Adrenal gland (tissue), 12 donors: ENCODE data around the gene CIB4. TPM values are rescaled to one million over a fixed set of nuclear protein-coding genes. Genes with fewer than 3 reads are reported as not detected.

Experiments
- DNase-seq, 7 donors: peaks; one replicate each; pipeline ENCODE4 v3.0.0-alpha.2; 2019 to 2020
- H3K27ac ChIP-seq, 5 donors: fragments of 200-600 bp; sonication (generic) in 4 of 5; 1 replicate in 3 of 5; 2 replicates in 2 of 5; pipeline versions ENCODE4 v1.5.1 to v1.8.0; 2016 to 2020; ENCODE audit warnings: mild to moderate bottlenecking in 1 of 5
- H3K27me3 ChIP-seq: fragments of 200-600 bp; 2 replicates; pipeline ENCODE4 v1.8.0; 2021
- H3K36me3 ChIP-seq, 2 donors: fragments of 200-600 bp; replicated peaks in 1 of 2; 1 replicate in 1 of 2; 2 replicates in 1 of 2; pipeline versions ENCODE4 v1.5.1 to v1.8.0; 2018 to 2022
- H3K4me1 ChIP-seq, 2 donors: fragments of 200-600 bp; replicated peaks in 1 of 2; 1 replicate in 1 of 2; 2 replicates in 1 of 2; pipeline versions ENCODE4 v1.5.1 to v1.8.0; 2018 to 2021
- H3K4me3 ChIP-seq, 4 donors: fragments of 200-600 bp; sonication (generic) in 3 of 4; one replicate each; pipeline ENCODE4 v1.5.1; 2016 to 2018
- H3K9me3 ChIP-seq, 3 donors: fragments of 200-600 bp; sonication (generic) in 1 of 3; replicated peaks in 1 of 3; 1 replicate in 2 of 3; 2 replicates in 1 of 3; pipeline versions ENCODE4 v1.5.1 to v1.8.0; 2016 to 2021
- POLR2A ChIP-seq, 2 donors: fragments of 450-650 bp; IDR thresholded peaks; one replicate each; pipeline ENCODE4 v1.6.1; 2017; ENCODE audit warnings: antibody characterized with exemption in 2 of 2, mild to moderate bottlenecking in 2 of 2, moderate library complexity in 1 of 2
- WGBS, 4 donors: extraction: QIAGEN DNeasy Blood & Tissue Kit in 2 of 4; methylation state at CpG; one replicate each; pipeline versions ENCODE4 v1.1.5 to v1.1.7; 2013 to 2017; 5-methylcytosine and 5-hydroxymethylcytosine counted together
- intact Hi-C, 2 donors: fragments of 100-400 bp; cut with DNase I; formaldehyde crosslinking; loops; one replicate each; pipeline versions ENCODE4 v1.14.1 to v1.15.0; 2022 to 2023
- polyA plus RNA-seq, 3 donors: library from polyadenylated mRNA; stranded (reverse); fragments of 200-250 nt in 2 of 3; fragments of 350-450 nt in 1 of 3; fragmentation: Illumina TruSeq in 1 of 3; extraction: RNeasy Lipid Tissue Mini Kit (QIAGEN cat#74804) in 1 of 3; gene quantifications; one replicate each; pipeline ENCODE4 v1.2.3, GENCODE V29; 2013 to 2014
- total RNA-seq, 9 donors: library from RNA; depleted of rRNA in 4 of 9; stranded (reverse); fragments of >200 nt in 4 of 9; fragments of 120-200 nt in 1 of 9; fragmentation: NEBNext Ultra II Directional in 1 of 9; extraction: Animal tissue kit (Norgen Biotek cat#: 25700) in 1 of 9; gene quantifications; one replicate each; pipeline versions ENCODE4 v1.1.0 to v1.2.4, GENCODE V29; 2013 to 2023
- TF ChIP-seq, protein P1 (sequence below), 6 experiments: fragments of 450-650 bp in 4 of 6; fragments of 200-600 bp in 2 of 6; sonication (generic) in 1 of 6; IDR thresholded peaks; 1 replicate in 5 of 6; 2 replicates in 1 of 6; pipeline versions ENCODE4 v1.5.1 to v1.8.0; 2016 to 2021; ENCODE audit warnings: antibody characterized with exemption in 6 of 6, mild to moderate bottlenecking in 2 of 6, moderate library complexity in 1 of 6
- donor health status: healthy with polysubstance abuse.
- donor health status: Bipolar disorder and iron deficiency.
- donor health status: DM: yes; HTN: yes; CAD: no.
- donor health status: DM: no; HTN: no; CAD: no.
- donor health status: DM: no; HTN: no; CAD: no.
- donor health status: DM: yes; HTN: yes; CAD: no.

The CIB4 gene
- total and polyA plus RNA-seq, 12 donors, result 2.2 to 10.1 (median 3.5) TPM; not detected in 2

DNA sequence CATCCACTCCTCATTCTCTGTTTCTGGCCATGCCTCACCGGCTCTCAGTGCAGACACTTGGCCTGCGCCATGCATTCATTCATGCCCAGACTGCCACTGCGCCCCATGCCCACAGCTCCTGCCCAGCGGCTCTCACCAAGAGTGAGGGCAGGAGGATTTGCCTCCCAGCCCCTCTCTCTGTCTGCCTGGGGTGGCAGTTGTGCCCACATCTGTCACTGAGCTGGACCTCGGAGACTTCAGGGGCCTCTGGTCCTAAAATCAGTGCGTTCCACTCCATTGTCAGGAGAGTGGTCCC lies 75.1 kb downstream of the CIB4 start:
- DNase-seq, result no peak
- Histone ChIP-seq H3K36me3 (no peaks in the 10 kb centered on the region), H3K4me3 (no peak overlapping the region), H3K9me3 (no peaks in the 10 kb centered on the region), H3K27ac (no peak overlapping the region), H3K4me1 (peaks cover 0 to 8% of the 10 kb centered on the region in 2 donors), H3K27me3 (peaks cover 23% of the 10 kb centered on the region)
- WGBS, 4 donors, result 87 to 93% (median 89%) methylated on average over 6 of the region's 6 CpGs
- intact Hi-C loops, result no loop called here
- TF ChIP-seq POLR2A (IDR thresholded peaks at IDR 0.05), result no peak
- TF ChIP-seq, protein P1, sequence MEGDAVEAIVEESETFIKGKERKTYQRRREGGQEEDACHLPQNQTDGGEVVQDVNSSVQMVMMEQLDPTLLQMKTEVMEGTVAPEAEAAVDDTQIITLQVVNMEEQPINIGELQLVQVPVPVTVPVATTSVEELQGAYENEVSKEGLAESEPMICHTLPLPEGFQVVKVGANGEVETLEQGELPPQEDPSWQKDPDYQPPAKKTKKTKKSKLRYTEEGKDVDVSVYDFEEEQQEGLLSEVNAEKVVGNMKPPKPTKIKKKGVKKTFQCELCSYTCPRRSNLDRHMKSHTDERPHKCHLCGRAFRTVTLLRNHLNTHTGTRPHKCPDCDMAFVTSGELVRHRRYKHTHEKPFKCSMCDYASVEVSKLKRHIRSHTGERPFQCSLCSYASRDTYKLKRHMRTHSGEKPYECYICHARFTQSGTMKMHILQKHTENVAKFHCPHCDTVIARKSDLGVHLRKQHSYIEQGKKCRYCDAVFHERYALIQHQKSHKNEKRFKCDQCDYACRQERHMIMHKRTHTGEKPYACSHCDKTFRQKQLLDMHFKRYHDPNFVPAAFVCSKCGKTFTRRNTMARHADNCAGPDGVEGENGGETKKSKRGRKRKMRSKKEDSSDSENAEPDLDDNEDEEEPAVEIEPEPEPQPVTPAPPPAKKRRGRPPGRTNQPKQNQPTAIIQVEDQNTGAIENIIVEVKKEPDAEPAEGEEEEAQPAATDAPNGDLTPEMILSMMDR (IDR thresholded peaks at IDR 0.05), result no peak

DNA sequence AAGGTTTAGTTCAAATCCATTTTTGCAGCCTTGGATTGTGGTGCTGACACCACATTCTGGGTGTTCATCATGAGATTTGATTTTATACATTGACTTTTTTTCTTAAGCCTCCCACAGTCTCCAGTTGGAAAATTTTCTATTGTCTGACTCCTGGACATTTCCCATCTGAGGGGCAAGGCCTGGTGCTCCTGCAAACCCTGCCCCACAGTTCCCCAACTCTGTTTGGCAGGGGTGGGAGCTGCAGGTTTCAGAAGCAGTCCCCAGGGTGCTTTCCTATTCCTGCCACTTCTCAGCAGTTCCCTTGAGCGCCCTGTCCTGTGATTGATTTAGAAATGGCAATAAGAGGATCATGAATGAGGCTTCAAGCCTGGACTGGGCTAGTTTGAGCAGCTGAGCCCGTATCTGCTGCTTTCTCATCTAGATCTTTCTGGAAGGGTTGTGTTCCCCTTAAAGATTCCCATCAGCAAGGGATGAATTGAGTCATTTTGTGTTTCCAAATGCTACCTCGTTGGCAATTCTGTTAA lies 77.0 kb downstream of the CIB4 start:
- WGBS, 4 donors, result 76 to 92% (median 87%) methylated on average over 3 of the region's 3 CpGs
- no peaks in the 10 kb centered on the region for H3K9me3 ChIP-seq
- H3K27ac ChIP-seq, result no peak overlapping the region
- TF ChIP-seq POLR2A (IDR thresholded peaks at IDR 0.05), result no peak
- TF ChIP-seq, protein P1 (IDR thresholded peaks at IDR 0.05), result no peak
- intact Hi-C loops, result no loop called here
- peaks cover 0 to 8% of the 10 kb centered on the region in 2 donors for H3K4me1 ChIP-seq
- no peaks in the 10 kb centered on the region for H3K36me3 ChIP-seq
- peaks cover 27% of the 10 kb centered on the region for H3K27me3 ChIP-seq
- DNase-seq, result no peak
- no peak overlapping the region for H3K4me3 ChIP-seq

DNA sequence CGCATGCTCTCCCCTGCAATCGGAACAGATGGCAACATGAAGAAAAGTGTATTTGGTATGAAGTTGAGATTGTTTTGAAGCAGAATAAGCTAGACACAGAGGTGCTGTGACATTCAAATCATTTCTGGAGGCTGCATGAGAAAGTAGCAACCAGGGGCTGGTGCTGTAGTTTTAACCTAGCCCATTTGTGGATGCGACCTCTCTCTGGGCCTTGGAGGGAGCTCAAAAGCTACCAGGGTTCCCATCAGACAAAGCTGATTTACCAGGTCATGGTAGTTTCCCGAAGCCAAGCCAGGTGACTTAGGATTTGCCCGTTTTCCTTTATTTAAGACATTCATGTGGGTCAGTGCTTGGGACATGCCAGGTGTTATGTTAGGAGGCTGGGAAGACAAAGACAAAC lies 77.5 kb downstream of the CIB4 start:
- Histone ChIP-seq H3K9me3 (no peaks in the 10 kb centered on the region), H3K4me1 (peaks cover 0 to 8% of the 10 kb centered on the region in 2 donors), H3K27me3 (peaks cover 32% of the 10 kb centered on the region), H3K36me3 (no peaks in the 10 kb centered on the region), H3K27ac (no peak overlapping the region), H3K4me3 (no peak overlapping the region)
- 82 to 92% (median 84%) methylated on average over 5 of the region's 5 CpGs for whole genome bisulfite sequencing, 4 donors
- TF ChIP-seq POLR2A (IDR thresholded peaks at IDR 0.05), result no peak
- TF ChIP-seq, protein P1 (IDR thresholded peaks at IDR 0.05), result no peak
- intact Hi-C loops, result no loop called here
- no peak for DNase-seq

DNA sequence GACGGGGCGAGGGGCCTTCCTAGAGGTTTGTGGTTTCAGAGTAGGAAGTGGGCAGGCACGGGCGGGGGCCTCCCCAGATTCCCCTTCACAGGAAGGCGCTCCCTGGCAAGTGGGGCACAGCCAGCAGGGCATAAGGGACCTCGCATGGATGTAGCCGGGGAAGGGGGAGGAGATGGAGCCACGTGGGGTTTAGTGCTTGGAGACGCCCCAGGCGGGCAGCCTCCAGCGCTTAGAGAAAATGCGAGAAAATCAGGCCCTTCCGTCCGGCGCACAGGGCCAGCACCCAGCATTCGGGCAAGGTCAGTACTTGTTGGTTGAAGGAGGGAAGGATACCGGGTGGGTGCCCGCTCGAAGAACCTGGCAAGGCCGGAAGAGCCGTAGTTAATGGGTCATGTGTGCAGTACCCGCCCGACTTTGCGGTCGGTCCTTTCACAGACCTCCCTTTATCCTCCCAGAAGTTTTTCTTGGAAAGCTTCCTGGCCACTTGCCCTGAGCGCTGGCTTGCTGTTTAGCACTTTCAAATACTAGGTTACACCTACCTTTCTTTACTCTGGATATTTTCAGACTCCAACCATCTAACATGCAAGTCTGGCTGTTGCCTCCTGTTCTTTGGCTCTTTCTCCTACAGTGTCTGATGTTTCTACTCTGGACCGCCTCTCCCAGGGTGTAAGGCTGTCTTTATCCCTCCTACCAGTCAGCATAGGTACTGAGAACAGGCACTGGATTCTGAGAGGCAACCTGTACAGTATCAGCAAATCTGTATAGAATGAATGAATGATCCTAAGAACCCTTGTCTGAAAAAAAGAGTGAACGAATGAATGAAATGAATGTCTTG lies 78.1 kb downstream of the CIB4 start:
- H3K4me3 ChIP-seq, result peak overlapping the region in 1 of 4 donors; percentile 51
- H3K36me3 ChIP-seq, result no peaks in the 10 kb centered on the region
- peaks cover 0 to 8% of the 10 kb centered on the region in 2 donors for H3K4me1 ChIP-seq
- TF ChIP-seq, protein P1 (IDR thresholded peaks at IDR 0.05), result no peak
- no peak for TF ChIP-seq POLR2A (IDR thresholded peaks at IDR 0.05)
- peaks cover 33% of the 10 kb centered on the region for H3K27me3 ChIP-seq
- 38 to 51% (median 47%) methylated on average over 24 to 28 of the region's 28 CpGs for WGBS, 4 donors
- no peak overlapping the region for H3K27ac ChIP-seq
- no peak for DNase-seq
- no peaks in the 10 kb centered on the region for H3K9me3 ChIP-seq
- intact Hi-C loops, result no loop called here
